GM19467 (cell line): Measurements from ENCODE around the gene MRLN.
"Not testable (repeated sequence)": the region's sequence is repeated elsewhere in the genome, so short reads cannot be mapped to it uniquely, and the experiment has no call there.

Source experiments
- ATAC-seq: cut with Tn5 transposase; IDR thresholded peaks from one replicate; pipeline ENCODE4 v1.9.1; 2021; ENCODE audit warnings: mild to moderate bottlenecking, moderate library complexity; ENCODE audit not compliant: unreplicated experiment

Gene MRLN

GRCh38 chr10:59753267-59753666 is at the start of gene MRLN:
MRLN (minus strand) TSS chr10:59753455.
- ATAC-seq = no peak

GRCh38 chr10:59801171-59801570 is 47.9 kb upstream of the MRLN start:
- ATAC-seq = no peak

GRCh38 chr10:59799421-59799820 is 46.2 kb upstream of the MRLN start:
- no peak for ATAC-seq

GRCh38 chr10:59793919-59794318 is 40.7 kb upstream of the MRLN start:
- ATAC-seq = no peak

GRCh38 chr10:59792812-59793211 is 39.6 kb upstream of the MRLN start:
- ATAC-seq = no peak

GRCh38 chr10:59791601-59792000 is 38.3 kb upstream of the MRLN start:
- no peak for ATAC-seq

- not testable (repeated sequence) for ATAC-seq
Measured at GRCh38 chr10:59790080-59790479, 36.8 kb upstream of the MRLN start.

- not testable (repeated sequence) for ATAC-seq
Measured at GRCh38 chr10:59788914-59789313, 35.7 kb upstream of the MRLN start.

- ATAC-seq = not testable (repeated sequence)
Measured at GRCh38 chr10:59787032-59787431, 33.8 kb upstream of the MRLN start.

- not testable (repeated sequence) for ATAC-seq
Measured at GRCh38 chr10:59785476-59785875, 32.2 kb upstream of the MRLN start.

GRCh38 chr10:59781511-59781910 is 28.3 kb upstream of the MRLN start:
- ATAC-seq = no peak

GRCh38 chr10:59779756-59780533 is 26.7 kb upstream of the MRLN start:
- ATAC-seq = no peak

- ATAC-seq = no peak
Measured at GRCh38 chr10:59774451-59774850, 21.2 kb upstream of the MRLN start.

- no peak for ATAC-seq
Measured at GRCh38 chr10:59773088-59773487, 19.8 kb upstream of the MRLN start.

- no peak for ATAC-seq
Measured at GRCh38 chr10:59771162-59771807, 18.0 kb upstream of the MRLN start.

GRCh38 chr10:59770689-59771088 is 17.4 kb upstream of the MRLN start:
- no peak for ATAC-seq

GRCh38 chr10:59762505-59762904 is 9.2 kb upstream of the MRLN start:
- ATAC-seq = no peak

- no peak for ATAC-seq
Measured at GRCh38 chr10:59757966-59758365, 4.7 kb upstream of the MRLN start.

GRCh38 chr10:59754951-59755350 is 1.7 kb upstream of the MRLN start:
- ATAC-seq = no peak

GRCh38 chr10:59752278-59752940 is 846 bp downstream of the MRLN start:
- no peak for ATAC-seq

- ATAC-seq = no peak
Measured at GRCh38 chr10:59750155-59750945, 2.9 kb downstream of the MRLN start.
